Testis (tissue), 2 donors: ENCODE results near the gene DDX25.

Source experiments
- CTCF ChIP-seq, 3 experiments: fragments of 450-650 bp in 2 of 3; fragments of 200-600 bp in 1 of 3; sonication (generic) in 1 of 3; IDR thresholded peaks; one replicate each; pipeline ENCODE4 v1.5.1; 2016 to 2019; ENCODE audit warnings: antibody characterized with exemption in 3 of 3, mild to moderate bottlenecking in 2 of 3, moderate library complexity in 1 of 3
- POLR2A ChIP-seq: fragments of 450-650 bp; IDR thresholded peaks from one replicate; pipeline ENCODE4 v1.6.1; 2017; ENCODE audit warnings: antibody characterized with exemption, mild to moderate bottlenecking, moderate library complexity

GRCh38 chr11:125950696-125951651 lies 46.7 kb downstream of the DDX25 start:
- TF ChIP-seq POLR2A (no peak), CTCF (IDR thresholded peaks at IDR 0.05) (no peak)
